ENCODE results near the gene RHBDL3.

DNA sequence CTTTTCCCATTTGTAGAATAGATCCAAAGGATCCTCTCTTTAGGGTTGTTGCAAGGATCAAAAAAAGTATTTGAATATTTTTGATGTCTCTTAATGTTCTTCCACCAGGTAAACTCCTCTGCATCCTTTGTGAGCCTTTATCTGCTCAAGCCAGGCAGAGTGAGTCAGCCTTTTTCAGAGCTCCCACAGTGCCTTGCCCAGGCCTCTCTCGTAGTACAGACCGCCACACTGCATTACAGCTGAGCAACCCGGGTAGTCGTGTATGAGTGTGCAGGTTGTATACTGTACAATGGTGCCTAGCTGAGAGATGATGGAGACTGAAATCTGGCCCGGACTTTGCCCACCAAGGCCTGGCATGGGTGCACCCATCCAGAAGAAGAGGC, 20.9 kb downstream of the RHBDL3 start:
- TF ChIP-seq TAF1 (IDR thresholded peaks at IDR 0.05; ENCODE audit: low read depth) = no peak
- TF ChIP-seq, protein P1, sequence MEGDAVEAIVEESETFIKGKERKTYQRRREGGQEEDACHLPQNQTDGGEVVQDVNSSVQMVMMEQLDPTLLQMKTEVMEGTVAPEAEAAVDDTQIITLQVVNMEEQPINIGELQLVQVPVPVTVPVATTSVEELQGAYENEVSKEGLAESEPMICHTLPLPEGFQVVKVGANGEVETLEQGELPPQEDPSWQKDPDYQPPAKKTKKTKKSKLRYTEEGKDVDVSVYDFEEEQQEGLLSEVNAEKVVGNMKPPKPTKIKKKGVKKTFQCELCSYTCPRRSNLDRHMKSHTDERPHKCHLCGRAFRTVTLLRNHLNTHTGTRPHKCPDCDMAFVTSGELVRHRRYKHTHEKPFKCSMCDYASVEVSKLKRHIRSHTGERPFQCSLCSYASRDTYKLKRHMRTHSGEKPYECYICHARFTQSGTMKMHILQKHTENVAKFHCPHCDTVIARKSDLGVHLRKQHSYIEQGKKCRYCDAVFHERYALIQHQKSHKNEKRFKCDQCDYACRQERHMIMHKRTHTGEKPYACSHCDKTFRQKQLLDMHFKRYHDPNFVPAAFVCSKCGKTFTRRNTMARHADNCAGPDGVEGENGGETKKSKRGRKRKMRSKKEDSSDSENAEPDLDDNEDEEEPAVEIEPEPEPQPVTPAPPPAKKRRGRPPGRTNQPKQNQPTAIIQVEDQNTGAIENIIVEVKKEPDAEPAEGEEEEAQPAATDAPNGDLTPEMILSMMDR (IDR thresholded peaks at IDR 0.05; ENCODE audit: poor library complexity, severe bottlenecking) = no peak
